Ammon's horn (tissue), 1 donor: ENCODE data around the gene ADCY7.

Source experiments
- DNase-seq: peaks from one replicate; pipeline ENCODE4 v3.0.0-alpha.2; 2016; ENCODE audit warnings: low spot score

The ADCY7 gene

DNA sequence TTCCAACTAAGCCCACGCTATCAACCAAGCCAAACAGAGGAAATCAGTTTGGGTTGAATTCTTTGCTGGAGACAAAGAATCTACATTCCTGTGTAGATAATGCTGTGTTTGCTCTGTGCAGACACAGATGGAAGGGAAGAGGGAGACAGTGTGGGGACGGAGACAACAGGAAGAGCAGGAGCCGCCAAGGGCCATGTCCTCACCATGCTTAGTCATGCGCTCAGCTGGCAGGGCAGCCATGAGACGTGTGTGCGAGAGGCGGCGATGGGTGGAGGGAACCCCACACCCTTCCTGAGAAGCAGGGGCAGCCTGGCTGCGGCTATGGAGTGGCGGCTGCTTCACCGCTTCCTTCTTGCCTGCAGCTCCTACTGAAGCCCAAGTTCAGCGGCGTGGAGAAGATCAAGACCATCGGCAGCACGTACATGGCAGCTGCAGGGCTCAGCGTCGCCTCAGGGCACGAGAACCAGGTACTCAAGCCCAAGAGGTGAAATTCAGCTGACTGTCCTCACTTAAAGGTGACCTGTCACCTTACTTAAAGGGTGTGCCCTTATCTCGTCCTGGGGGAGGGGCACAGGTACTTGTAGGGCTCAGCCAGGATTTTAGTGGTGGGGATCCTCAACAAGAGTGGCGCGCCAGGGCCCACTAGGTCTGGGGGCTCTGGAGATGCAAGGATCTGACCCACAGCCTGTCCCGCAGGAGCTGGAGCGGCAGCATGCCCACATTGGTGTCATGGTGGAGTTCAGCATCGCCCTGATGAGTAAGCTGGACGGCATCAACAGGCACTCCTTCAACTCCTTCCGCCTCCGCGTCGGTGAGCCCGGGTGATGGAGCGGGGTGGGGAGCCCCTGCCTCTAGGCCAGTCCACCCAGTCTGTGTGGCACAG, 47.5 kb downstream of the ADCY7 start:
- DNase-seq = peak; percentile 78

DNA sequence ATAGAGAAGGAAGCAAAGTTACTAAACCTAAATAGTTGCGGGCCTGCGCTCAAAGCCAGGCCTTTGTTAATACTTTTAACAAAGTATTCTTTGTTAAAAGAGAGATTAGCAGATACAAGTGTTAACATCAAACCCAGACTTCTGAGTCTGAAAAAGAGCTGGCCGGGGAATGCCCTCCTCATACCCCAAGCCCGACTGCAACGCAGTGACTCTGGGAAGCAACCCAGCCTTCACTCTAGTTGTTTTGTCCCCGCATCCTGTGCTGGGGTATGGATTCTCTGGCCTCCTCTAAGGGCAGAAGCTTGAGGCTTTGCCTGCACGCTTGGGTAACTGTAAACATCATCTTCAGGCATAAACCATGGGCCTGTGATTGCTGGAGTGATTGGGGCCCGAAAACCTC, 48.3 kb downstream of the ADCY7 start:
- no peak for DNase-seq

DNA sequence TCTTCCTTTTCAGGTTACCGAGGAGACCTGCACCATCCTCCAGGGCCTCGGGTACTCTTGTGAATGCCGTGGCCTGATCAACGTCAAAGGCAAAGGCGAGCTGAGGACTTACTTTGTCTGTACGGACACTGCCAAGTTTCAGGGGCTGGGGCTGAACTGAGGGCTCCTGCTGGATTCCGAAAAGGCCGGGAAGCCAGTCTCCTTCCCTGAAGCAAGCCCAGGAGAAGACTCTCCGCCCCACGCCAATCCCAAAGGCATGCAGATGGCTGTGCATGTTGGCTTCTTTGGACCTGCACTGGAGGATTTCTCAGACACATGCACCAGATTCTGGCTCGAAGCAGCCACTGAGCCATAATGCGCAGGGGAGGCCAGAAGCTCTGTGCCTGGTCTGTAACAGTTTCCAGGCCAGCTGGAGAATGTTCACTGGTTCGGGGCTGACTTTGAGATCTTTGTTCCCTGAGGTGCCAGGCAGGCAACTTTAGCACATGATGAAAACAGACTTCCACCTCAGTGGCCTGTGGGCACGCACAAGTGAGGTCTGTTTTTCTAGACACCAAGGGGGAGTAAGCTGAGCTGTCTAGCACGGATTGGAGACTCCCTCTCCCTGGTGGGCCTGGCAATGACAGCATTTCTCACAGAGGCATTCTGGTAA, 49.1 kb downstream of the ADCY7 start:
- DNase-seq = no peak

DNA sequence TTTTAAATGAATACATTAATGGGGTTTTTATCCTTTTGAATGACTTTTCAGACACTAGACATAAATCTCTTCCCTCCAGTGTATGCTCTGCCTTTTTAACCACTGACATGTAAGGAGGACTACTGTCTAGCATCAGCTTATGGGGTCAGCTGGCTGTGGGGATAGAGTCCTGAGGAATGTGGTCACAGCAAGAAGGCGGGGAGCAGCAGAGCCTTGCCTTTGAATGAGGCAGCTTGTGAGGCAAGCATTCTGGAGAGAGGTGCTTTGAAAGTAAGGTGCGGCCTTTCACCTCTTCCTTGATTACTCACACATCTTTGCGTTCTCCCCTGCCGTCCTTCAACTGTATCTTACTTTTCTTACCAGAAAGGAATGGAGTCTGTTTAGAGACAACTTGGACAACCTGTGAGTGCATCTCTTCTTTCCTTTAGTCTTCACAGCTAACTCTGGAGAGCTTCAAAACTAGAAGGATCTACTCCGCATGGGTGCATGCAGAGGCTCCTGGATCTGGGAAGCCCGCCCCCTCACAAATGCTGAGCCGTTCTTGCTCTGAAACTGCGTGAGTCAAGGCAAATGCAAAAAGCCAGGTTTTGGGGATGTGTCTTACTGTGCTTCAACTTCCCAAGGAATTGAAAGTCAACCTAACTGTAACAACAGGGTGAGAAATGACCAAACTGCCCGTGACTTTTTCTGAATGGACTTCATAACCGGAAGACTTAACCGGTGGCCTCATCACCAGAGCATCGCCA, 49.9 kb downstream of the ADCY7 start:
- no peak for DNase-seq

DNA sequence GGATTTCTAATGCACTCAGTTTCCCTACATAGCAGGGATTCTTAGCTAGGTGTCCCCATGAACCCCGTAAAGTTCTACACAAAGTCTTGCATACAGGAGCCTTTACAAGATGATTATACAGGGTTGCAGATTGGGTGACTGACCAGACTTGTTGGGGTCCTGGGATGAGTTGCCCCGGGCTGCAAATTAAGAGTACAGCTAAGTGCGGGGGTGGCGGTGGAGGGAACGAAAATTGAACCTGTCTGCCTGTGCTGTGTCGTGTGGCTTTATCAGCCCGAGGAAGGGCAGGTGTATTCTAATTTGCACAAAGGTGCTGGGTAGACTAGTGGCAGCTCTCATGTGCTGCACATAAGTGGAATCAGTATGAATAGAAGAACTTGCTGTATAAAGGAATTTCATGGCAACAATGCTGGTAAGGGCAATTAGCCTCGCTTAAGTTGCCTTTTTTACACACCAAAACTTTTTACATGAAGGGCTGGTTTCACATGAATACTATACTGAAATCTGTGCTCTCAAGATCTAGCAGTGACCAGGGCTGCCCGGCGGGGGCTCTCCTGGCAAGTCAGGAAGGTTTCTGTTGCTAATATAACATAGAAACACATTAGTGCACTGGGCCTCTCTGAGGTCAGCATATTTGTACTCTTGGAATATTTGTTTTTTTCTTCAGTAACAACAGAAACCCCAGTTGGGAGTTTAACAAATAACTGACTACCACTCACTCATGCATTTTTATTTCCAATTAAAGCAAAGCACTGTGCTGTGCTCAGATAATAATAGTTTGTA, 50.7 kb downstream of the ADCY7 start:
- DNase-seq = no peak

DNA sequence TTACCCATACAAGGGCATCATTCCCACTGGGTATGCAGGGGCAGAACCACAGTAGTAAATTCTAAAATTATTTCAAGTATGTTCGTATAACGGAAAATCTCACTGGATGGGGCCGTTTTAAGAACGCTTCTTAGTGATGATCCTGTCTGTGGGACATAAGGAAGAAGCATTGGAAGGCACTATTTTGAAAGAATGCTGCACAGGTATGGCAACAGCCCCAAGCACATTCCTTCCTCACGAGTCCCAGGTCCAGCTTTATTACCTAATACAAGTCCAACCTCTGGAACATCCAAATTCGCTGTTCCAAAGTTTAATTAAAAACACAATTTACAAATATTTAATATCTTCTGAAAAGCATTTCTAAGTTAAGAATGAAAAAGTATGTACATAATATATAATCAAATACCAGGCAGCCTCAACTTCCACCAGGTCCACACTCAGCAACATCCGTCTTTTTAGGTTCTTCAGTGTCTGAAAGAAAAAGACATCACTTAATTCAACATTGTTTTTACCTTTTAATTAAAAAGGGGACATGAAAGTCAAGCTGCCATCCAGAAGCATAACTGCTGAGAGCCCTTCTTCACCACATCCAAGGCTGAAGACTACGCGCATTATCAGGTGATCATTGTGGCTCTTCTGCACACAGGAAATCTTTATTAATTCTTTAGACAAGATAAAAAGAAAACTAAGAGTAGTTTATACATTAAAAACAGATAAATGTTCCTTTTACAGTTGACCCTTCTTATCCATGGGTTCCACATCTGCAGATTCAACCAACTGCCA, 52.6 kb downstream of the ADCY7 start:
- no peak for DNase-seq

DNA sequence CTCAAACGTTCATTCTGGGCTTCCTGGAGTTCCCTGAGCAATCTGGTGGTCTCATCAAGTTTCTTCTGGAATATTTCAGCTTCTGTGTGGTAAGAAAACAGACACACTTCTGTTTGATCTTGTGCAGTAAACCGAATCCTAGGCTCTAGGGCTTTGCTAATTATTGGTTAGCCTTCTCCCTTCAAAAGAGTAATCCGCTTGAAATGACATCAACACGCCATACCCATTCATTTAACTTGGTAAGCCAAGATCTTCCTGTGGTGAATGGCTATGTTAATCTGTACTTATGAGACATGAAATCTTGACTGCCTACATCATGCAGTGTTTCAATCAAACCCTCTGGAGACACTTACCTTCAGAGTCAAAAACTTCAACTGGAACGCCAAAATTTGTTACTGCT, 54.0 kb downstream of the ADCY7 start:
- no peak for DNase-seq

DNA sequence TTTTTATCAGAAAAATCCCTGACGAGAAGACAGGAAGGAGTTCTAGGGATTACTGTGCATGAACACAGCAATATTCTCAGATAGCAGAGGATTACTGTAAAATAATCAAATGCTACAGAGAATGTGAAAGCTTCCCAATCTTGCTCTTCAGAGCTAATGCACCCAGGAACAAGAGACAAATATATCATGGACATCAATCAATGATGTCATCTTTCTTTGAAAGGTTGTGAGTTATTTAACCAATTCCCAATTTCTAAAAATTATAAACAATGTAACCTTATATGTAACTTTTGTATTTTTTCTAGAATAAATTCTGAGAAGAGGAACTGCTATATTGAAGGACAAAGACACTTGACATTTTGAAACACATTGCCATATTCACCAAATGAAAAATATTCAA, 56.0 kb downstream of the ADCY7 start:
- no peak for DNase-seq

DNA sequence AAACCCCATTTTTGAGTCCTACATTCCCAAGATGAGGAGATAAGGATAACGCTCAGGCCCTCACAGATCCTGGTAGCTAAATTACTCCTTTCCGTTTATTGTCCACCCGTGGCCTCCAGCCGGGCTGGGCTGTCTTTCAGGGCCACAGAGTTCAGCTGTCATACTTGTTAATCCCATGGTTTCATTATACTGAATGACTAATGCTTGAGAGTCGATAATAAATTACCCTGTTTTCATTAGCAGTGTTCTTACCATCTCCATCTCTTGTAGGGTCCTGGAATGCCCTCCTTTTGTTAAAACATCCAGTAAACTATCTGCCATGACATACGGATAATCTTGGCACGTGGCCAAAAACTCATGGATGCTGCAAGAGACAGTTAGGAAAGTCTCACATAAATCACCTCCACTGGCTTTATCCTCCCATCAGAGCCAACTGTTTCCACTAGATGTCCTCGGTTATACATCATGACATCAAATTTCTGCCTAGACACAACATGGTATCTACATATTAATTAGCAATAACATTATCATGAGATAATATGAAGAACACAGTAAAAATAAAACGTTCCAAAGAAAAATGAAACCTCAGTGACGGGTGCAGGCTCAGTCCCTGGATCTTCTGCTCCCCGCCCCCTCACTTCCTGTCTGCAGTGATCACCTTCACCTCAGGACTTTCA, 57.1 kb downstream of the ADCY7 start:
- DNase-seq = no peak

DNA sequence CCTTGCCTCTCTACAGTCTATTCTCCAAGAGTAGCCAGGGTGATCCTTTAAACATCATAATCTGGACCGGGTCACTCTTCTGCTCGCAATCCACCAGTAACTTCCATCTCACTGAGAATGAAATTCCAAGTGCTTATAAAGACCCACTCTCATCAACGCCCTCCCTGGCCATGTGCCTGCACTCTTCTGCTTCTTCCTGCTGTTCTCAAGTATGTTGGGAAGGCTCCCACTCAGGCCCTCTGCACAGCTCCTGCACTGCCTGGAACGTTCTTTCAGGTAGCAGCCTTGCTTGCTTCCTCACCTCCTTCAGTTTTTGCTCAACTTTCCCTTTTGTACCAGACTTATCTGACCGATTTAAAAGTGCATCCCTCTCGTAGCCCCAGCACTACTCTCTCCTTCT, 58.0 kb downstream of the ADCY7 start:
- DNase-seq = no peak

DNA sequence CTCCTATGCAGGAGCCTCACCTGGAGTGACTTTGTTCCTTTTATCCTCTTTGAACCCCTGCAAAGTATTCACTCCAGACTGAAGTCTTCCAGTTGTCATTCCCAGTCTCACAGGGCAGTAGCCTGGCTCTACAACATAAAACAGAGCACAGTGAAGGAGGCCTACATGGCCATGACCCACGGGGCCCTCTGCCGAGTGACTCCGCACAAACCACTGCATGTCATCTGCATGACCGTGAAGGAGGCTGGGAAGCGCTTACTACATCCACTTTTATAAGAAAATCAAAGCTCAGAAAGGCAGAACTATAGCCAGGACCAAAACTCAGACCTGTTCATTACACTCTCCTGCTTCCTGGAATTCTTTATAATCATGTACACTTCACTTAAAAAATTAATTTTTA, 59.9 kb downstream of the ADCY7 start:
- no peak for DNase-seq

DNA sequence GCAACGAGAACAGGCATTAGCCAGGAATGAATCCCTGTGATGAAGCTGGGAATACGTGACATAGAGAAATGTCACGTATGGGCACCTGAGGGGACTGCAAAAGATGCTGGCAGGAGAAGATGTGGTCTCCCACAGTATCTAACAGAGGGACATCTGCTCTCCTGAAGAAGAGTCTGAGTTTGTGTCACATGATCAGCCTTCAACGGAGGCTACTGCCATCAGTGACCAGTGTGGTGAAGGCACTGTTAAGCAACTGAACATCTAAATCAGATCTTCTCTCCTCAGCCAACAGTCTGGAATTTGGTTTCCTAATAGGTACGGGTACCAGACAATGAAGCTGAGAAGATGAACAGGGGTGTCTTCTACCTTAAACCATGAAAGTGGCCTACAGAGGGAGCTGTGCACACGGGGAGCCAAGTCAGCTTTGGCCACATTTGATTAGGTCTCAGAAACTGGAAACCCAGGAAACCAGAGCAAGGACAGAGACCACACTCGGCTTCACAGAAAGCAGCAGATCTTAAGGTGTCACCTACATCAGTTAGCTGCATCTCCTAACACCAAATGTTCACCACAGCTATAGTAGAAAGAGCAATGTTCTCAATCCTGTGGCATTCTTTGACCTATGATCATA, 60.6 kb downstream of the ADCY7 start:
- DNase-seq = no peak

DNA sequence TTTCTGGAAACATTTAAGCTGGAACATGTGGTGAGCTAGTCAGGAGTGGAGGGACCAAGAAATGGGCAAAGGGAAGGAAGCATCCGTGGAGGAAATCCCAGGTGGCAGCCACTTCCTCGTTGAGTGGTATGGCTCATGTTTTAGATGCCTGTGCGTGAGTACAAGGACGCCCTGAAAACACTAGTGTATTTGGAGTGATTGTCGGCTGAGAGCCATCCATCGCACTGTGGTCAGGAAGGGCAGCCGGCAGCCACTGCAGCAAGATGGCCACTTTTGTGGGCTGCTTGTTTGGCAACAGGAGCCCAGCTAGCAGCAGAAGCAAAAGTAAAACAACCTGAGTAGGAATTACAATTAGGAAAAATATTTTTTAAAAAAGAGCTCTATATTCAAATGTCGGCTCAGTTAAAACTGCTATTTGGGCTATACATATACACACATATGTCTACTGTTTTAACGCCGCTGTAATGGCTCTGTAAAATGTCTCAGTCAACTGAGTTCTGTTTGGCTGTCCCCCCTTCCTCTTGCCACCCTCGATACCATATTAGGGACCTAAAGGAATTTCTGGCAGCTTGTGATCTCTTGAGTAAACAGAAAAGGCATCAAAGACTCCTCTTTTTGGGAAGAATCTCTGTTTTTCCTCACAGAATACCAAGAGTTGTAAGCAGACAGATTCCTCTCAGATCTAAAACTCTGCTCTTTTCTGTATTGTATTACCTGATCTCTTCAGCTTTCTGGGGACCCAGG, 63.3 kb downstream of the ADCY7 start:
- no peak for DNase-seq

DNA sequence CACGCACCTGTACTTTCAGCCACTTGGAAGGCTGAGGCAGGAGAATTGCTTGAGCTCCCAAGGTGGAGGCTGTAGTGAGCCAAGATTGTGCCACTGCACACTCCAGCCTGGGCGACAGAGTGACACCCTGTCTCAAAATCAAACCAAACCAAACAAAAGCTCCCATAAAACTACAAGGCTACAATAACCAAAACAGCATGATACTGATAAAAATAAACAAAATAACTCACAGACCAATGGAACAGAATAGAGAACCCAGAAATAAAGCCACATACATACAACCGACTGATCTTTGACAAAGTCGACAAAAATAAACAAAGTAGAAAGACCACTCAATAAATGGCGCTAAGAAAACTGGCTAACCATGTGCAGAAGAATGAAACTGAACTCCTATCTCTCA, 65.2 kb downstream of the ADCY7 start:
- DNase-seq = no peak

DNA sequence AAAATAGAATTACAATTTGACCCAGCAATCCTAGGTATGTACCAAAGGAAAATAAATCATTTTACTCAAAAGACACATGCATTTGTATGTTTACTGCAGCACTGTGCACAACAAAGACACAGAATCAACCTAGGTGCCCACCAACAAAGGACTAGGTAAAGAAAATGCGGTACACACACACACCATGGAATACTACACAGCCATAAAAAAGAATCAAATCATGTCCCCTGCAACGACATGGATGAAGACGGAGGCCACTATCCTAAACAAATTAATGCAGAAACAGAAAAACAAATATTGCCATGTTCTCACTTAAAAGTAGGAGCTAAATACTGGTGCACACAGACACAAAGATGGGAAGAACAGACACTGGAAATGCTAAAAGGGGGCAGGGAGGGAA, 66.2 kb downstream of the ADCY7 start:
- no peak for DNase-seq

DNA sequence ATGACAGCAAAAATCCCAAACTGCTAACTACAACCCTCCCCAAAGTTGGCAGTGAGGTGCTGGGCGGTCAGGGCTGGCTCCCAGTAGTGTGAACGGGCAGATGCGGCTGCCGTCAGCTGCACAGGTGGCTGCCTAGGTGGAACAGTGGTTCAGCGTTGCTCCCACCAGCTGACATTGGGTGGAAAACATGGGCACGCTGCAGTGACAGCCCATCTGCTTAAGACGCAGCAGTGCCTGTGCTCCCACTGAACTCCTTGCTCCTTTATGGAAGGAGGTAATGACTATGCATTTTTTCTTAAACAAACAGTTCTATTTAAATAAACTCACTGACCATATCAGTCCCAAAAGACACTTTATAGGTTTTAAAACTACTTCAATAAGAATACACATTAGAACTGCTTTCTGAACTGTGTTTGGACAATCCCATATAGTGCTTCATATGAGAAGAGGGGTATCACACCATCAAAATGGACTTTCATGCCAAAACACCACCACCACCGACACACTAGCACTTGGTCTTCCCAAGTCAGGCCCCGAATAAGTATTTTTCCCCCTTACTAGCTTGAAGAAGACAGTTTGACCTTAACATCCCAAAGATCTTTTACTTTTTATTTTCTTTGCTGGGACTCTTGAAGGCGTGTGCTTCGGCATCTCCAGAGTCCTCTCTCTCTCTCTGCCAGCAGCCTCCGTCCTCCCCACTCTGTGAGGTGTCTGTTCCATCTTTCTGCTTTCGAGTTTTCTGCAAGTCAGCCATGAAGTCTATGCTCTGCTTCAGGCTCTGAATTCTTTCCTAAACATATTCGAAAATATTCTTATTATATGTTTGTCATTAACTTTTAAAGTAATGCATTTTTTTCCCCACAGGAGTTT, 68.0 kb downstream of the ADCY7 start:
- DNase-seq = no peak

DNA sequence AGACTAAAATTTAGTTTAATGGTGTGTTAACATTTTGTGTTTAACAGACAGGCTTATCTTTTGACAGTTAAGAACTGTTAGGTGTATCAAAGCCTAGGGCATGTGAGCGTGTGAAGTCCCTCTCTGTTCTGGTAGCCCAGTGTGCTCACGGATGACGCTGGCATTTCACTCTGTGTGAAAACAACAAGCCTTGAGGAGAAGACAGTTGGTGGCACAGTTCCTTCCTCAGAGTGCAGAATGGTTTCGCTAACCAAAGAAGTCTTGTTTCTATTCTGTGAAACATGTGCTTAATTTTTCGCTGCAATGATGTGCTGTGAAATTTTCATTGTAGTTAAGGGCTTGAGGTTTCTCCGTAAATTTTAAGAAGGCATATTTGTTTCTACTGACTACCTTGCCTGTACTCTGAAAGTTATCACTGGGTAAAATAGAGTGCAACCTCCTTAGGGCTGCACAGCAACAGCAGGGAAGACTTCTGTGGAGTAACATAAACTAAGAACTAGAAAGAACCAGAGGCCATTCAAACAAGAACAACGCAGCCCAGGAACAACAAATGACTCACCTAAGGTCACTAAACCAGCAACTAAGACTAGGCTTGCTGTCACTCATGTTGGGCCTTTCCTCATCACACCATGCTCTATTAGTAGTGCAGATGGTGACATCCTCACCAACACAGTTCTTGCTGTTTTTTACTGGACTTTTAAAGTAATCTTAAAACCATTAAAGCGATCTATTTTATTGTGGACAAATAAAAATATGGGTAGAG, 69.0 kb downstream of the ADCY7 start:
- no peak for DNase-seq

DNA sequence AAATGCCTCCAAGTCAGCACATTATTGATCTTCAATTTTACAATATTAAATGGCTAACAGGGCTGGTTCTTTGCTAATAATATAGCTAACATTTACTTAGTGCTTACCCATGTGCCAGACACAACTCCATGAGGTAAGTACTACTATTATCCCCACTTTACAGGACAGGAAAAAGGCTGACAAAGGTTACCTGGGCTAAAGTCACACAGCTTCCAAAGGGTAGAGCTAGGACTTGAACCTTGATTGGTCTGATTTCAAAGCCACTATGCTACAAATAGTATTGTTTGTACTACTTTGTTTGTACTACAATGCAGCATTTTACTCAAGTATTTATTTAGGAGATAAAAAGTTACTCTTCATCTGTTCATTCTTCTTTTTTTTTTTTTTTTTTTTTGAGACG, 70.5 kb downstream of the ADCY7 start:
- DNase-seq = no peak
